ENCODE measurements around the gene ANAPC10. TPM values are rescaled to one million over a fixed set of nuclear protein-coding genes. Genes with fewer than 3 reads are reported as not detected.

Gene ANAPC10
- total RNA-seq, 1 donor from 2014 or later: 27.1 TPM

- no peak for TF ChIP-seq CTCF (IDR thresholded peaks at IDR 0.05; ENCODE audit: insufficient read depth, low read length, severe bottlenecking)
- H3K27me3 ChIP-seq (ENCODE audit: control insufficient read depth, insufficient read depth, low read length): no peaks in the 10 kb centered on the region
- FAIRE-seq (no peak), DNase-seq (ENCODE audit: low read depth) (no peak)
- no peak overlapping the region for H3K4me3 ChIP-seq (ENCODE audit: low read depth, low read length)
- H3K36me3 ChIP-seq (ENCODE audit: control insufficient read depth, insufficient read depth, low read length): no peaks in the 10 kb centered on the region
These were observed 122.3 kb downstream of the ANAPC10 start for GRCh38 chr4:144975718-144976117.

- H3K4me3 ChIP-seq (ENCODE audit: low read depth, low read length): no peak overlapping the region
- no peak for TF ChIP-seq CTCF (IDR thresholded peaks at IDR 0.05; ENCODE audit: insufficient read depth, low read length, severe bottlenecking)
- DNase-seq (ENCODE audit: low read depth) (no peak), FAIRE-seq (no peak)
- H3K27me3 ChIP-seq (ENCODE audit: control insufficient read depth, insufficient read depth, low read length): no peaks in the 10 kb centered on the region
- no peaks in the 10 kb centered on the region for H3K36me3 ChIP-seq (ENCODE audit: control insufficient read depth, insufficient read depth, low read length)
These were observed 127.4 kb downstream of the ANAPC10 start for GRCh38 chr4:144970597-144970996.

DNA sequence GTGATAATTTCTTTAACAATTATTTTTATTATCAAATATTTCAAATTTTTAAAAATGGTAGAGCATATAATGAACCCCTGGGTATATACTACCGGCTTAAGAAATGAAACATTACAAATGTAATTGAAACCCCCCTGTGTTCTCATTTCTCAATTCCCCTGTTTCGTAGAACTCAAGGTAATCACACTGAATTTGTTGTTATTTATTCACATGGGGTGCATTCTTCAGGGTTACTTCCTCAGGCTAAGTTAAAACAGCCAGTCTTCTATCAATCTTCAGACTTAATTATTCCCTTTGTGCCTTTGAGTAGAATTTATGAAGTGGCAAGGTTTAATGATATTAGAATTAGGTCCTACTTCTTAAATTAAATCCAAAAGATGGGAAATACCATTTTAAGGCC is 128.2 kb downstream of the ANAPC10 start:
- Histone ChIP-seq H3K36me3 (ENCODE audit: control insufficient read depth, insufficient read depth, low read length) (no peaks in the 10 kb centered on the region), H3K27me3 (ENCODE audit: control insufficient read depth, insufficient read depth, low read length) (no peaks in the 10 kb centered on the region), H3K4me3 (ENCODE audit: low read depth, low read length) (no peak overlapping the region)
- TF ChIP-seq CTCF (IDR thresholded peaks at IDR 0.05; ENCODE audit: insufficient read depth, low read length, severe bottlenecking): no peak
- no peak for FAIRE-seq
- no peak for DNase-seq (ENCODE audit: low read depth)

- TF ChIP-seq CTCF (IDR thresholded peaks at IDR 0.05; ENCODE audit: insufficient read depth, low read length, severe bottlenecking): no peak
- H3K4me3 ChIP-seq (ENCODE audit: low read depth, low read length): no peak overlapping the region
- no peaks in the 10 kb centered on the region for H3K27me3 ChIP-seq (ENCODE audit: control insufficient read depth, insufficient read depth, low read length)
- no peaks in the 10 kb centered on the region for H3K36me3 ChIP-seq (ENCODE audit: control insufficient read depth, insufficient read depth, low read length)
- no peak for FAIRE-seq
- no peak for DNase-seq (ENCODE audit: low read depth)
These were observed 129.4 kb downstream of the ANAPC10 start for GRCh38 chr4:144968606-144969005.

GRCh38 chr4:144967161-144967560 is 130.8 kb downstream of the ANAPC10 start:
- no peak overlapping the region for H3K4me3 ChIP-seq (ENCODE audit: low read depth, low read length)
- H3K27me3 ChIP-seq (ENCODE audit: control insufficient read depth, insufficient read depth, low read length): no peaks in the 10 kb centered on the region
- no peak for TF ChIP-seq CTCF (IDR thresholded peaks at IDR 0.05; ENCODE audit: insufficient read depth, low read length, severe bottlenecking)
- no peaks in the 10 kb centered on the region for H3K36me3 ChIP-seq (ENCODE audit: control insufficient read depth, insufficient read depth, low read length)
- peak; percentile 88 for DNase-seq (ENCODE audit: low read depth)
- no peak for FAIRE-seq

DNA sequence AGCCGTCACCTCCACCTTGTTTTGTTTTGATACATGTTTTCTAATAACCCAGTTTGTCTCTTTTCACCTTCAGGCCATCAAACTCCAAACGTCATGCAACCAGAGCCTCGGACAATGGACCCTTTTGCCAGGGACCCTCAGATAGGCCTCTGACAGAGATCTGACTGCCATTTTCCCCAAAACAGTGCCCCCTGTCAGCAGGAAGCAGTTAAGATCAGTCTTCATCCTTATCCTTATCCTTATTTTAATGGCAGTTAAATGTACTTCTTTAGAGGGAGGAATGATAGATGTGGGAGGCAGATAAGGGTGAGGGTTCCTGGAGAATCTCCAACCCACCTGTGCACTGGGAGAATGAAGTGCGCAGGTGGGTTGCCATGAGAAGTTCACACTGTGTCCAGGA is 135.7 kb downstream of the ANAPC10 start:
- FAIRE-seq (no peak), DNase-seq (ENCODE audit: low read depth) (no peak)

More for the DNA sequence above, 135.7 kb downstream of the ANAPC10 start:
- Histone ChIP-seq H3K4me3 (ENCODE audit: low read depth, low read length) (no peak overlapping the region), H3K27me3 (ENCODE audit: control insufficient read depth, insufficient read depth, low read length) (no peaks in the 10 kb centered on the region), H3K36me3 (ENCODE audit: control insufficient read depth, insufficient read depth, low read length) (no peaks in the 10 kb centered on the region)
- no peak for TF ChIP-seq CTCF (IDR thresholded peaks at IDR 0.05; ENCODE audit: insufficient read depth, low read length, severe bottlenecking)
